Motor neuron (in vitro differentiated cells): ENCODE data around the gene UFSP2. TPM values are rescaled to one million over a fixed set of nuclear protein-coding genes. Genes with fewer than 3 reads are reported as not detected.

Source experiments
- ATAC-seq, 8 experiments: fragments of 200-7000 bp; cut with Tn5 transposase; replicated peaks in 6 of 8; 2 replicates each; pipeline ENCODE4 v1.8.0; 2021; ENCODE audit warnings: mild to moderate bottlenecking in 8 of 8, moderate library complexity in 8 of 8
- H3K27ac ChIP-seq, 2 donors: fragments of 250-450 bp; sonication (Bioruptor Pico); 2 replicates each; pipeline ENCODE4 v1.9.0; 2021; ENCODE audit warnings: antibody characterized with exemption in 2 of 2, mild to moderate bottlenecking in 2 of 2, moderate library complexity in 1 of 2
- H3K4me1 ChIP-seq, 2 donors: fragments of 250-450 bp; sonication (Bioruptor Pico); replicated peaks in 1 of 2; 2 replicates each; pipeline ENCODE4 v1.6.1; 2021; ENCODE audit warnings: antibody characterized with exemption in 2 of 2, mild to moderate bottlenecking in 2 of 2, moderate library complexity in 1 of 2
- H3K4me3 ChIP-seq, 5 donors: fragments of 250-450 bp; sonication (Bioruptor Pico); 2 replicates each; pipeline ENCODE4 v1.9.0; 2021; ENCODE audit warnings: antibody characterized with exemption in 5 of 5, mild to moderate bottlenecking in 5 of 5, moderate library complexity in 4 of 5
- WGBS, 10 experiments: fragments of 450-650 bp; shearing (Covaris generic); methylation state at CpG; one replicate each; pipeline ENCODE4 v1.0.0; 2022; 5-methylcytosine and 5-hydroxymethylcytosine counted together
- in situ Hi-C, 9 experiments: fragments of 400-800 bp; cut with MboI; loops; one replicate each; pipeline ENCODE4 v1.15.0; 2021; ENCODE audit warnings: low sequenced_read_pairs in 9 of 9, low pct_unique_long_range_greater_than_20kb in 2 of 9; ENCODE audit not compliant: unreplicated experiment in 9 of 9
- total RNA-seq, 8 experiments: library from RNA; unstranded; fragments of 300-600 nt; gene quantifications; 2 replicates each; pipeline versions ENCODE4 v1.2.3 to v1.2.4, GENCODE V29; 2022

UFSP2 gene
- total RNA-seq, 8 experiments from 2014 or later = 15.6 to 59.3 (median 35.1) TPM

GRCh38 chr4:185464183-185464582, 38.4 kb upstream of the UFSP2 start:
- Histone ChIP-seq H3K27ac (no peak overlapping the region), H3K4me3 (no peak overlapping the region), H3K4me1 (no peaks in the 10 kb centered on the region)
- 0 to 80% (median 41%) methylated on average over 1 to 6 of the region's 6 CpGs for WGBS, 10 experiments
- in situ Hi-C loops = no loop called here
- ATAC-seq = peak in 2 of 8 experiments; percentile 43 to 45

GRCh38 chr4:185463541-185463940, 37.8 kb upstream of the UFSP2 start:
- no peak for ATAC-seq
- WGBS, 10 experiments = 40 to 100% (median 90%) methylated on average over 1 to 5 of the region's 6 CpGs; no CpG with 5 or more reads in 2 of the 10 experiments
- in situ Hi-C loops = no loop called here
- no peak overlapping the region for H3K27ac ChIP-seq
- no peaks in the 10 kb centered on the region for H3K4me1 ChIP-seq
- no peak overlapping the region for H3K4me3 ChIP-seq

- Histone ChIP-seq H3K4me3 (no peak overlapping the region), H3K27ac (no peak overlapping the region), H3K4me1 (no peaks in the 10 kb centered on the region)
- in situ Hi-C loops = no loop called here
- no peak for ATAC-seq
- WGBS, 10 experiments = 28 to 100% (median 80%) methylated on average over 1 to 5 of the region's 8 CpGs; no CpG with 5 or more reads in 4 of the 10 experiments
Observed at GRCh38 chr4:185461565-185461964, 35.8 kb upstream of the UFSP2 start.

GRCh38 chr4:185457136-185457535, 31.4 kb upstream of the UFSP2 start:
- Histone ChIP-seq H3K27ac (no peak overlapping the region), H3K4me3 (no peak overlapping the region), H3K4me1 (no peaks in the 10 kb centered on the region)
- 39 to 100% (median 53%) methylated on average over 1 to 3 of the region's 3 CpGs; no CpG with 5 or more reads in 2 of the 10 experiments for WGBS, 10 experiments
- ATAC-seq = peak in 1 of 8 experiments; percentile 79
- in situ Hi-C loops = no loop called here

GRCh38 chr4:185456131-185456530, 30.4 kb upstream of the UFSP2 start:
- Histone ChIP-seq H3K4me1 (no peaks in the 10 kb centered on the region), H3K4me3 (no peak overlapping the region), H3K27ac (no peak overlapping the region)
- in situ Hi-C loops = no loop called here
- no peak for ATAC-seq
- 26 to 100% (median 49%) methylated on average over 2 of the region's 2 CpGs for WGBS, 10 experiments

GRCh38 chr4:185445209-185445608, 19.4 kb upstream of the UFSP2 start:
- in situ Hi-C loops = no loop called here
- Histone ChIP-seq H3K27ac (no peak overlapping the region), H3K4me1 (no peaks in the 10 kb centered on the region), H3K4me3 (no peak overlapping the region)
- WGBS, 10 experiments = 0 to 100% (median 88%) methylated on average over 2 of the region's 2 CpGs; no CpG with 5 or more reads in 1 of the 10 experiments
- peak in 3 of 8 experiments; percentile 67 to 85 (median 74) for ATAC-seq

GRCh38 chr4:185441479-185441878, 15.7 kb upstream of the UFSP2 start:
- 50 to 100% (median 98%) methylated on average over 1 to 2 of the region's 2 CpGs for WGBS, 10 experiments
- in situ Hi-C loops = no loop called here
- Histone ChIP-seq H3K4me3 (no peak overlapping the region), H3K4me1 (no peaks in the 10 kb centered on the region), H3K27ac (no peak overlapping the region)
- no peak for ATAC-seq

- in situ Hi-C loops = no loop called here
- Histone ChIP-seq H3K4me3 (no peak overlapping the region), H3K27ac (no peak overlapping the region), H3K4me1 (no peaks in the 10 kb centered on the region)
- ATAC-seq = no peak
Observed at GRCh38 chr4:185437809-185438208, 12.0 kb upstream of the UFSP2 start.

GRCh38 chr4:185435466-185435865, 9.7 kb upstream of the UFSP2 start:
- ATAC-seq = no peak
- Histone ChIP-seq H3K4me1 (no peaks in the 10 kb centered on the region), H3K4me3 (no peak overlapping the region), H3K27ac (no peak overlapping the region)
- in situ Hi-C loops = no loop called here

- ATAC-seq = no peak
- H3K4me3 ChIP-seq = no peak overlapping the region
- WGBS, 10 experiments = 29 to 100% (median 53%) methylated on average over 1 to 4 of the region's 5 CpGs; no CpG with 5 or more reads in 1 of the 10 experiments
- in situ Hi-C loops = no loop called here
- peaks cover 1 to 2% of the 10 kb centered on the region in 2 donors for H3K4me1 ChIP-seq
- no peak overlapping the region for H3K27ac ChIP-seq
Observed at GRCh38 chr4:185429660-185430059, 3.9 kb upstream of the UFSP2 start.

- WGBS, 10 experiments = 75 to 98% (median 90%) methylated on average over 4 to 17 of the region's 22 CpGs; no CpG with 5 or more reads in 1 of the 10 experiments
- ATAC-seq = no peak
- Histone ChIP-seq H3K4me1 (peaks cover 2 to 12% of the 10 kb centered on the region in 2 donors), H3K27ac (no peak overlapping the region), H3K4me3 (no peak overlapping the region)
- in situ Hi-C loops = no loop called here
Observed at GRCh38 chr4:185426960-185427688, 1.4 kb upstream of the UFSP2 start.

GRCh38 chr4:185424905-185425646, 688 bp downstream of the UFSP2 start:
- 5 to 60% (median 18%) methylated on average over 1 to 10 of the region's 13 CpGs; no CpG with 5 or more reads in 1 of the 10 experiments for WGBS, 10 experiments
- peaks cover 2 to 12% of the 10 kb centered on the region in 2 donors for H3K4me1 ChIP-seq
- in situ Hi-C loops = no loop called here
- peak; percentile 9 to 64 (median 26) for ATAC-seq
- H3K27ac ChIP-seq = peak overlapping the region; percentile 99 to 100
- H3K4me3 ChIP-seq = peak overlapping the region; percentile 75 to 99 (median 96)

- in situ Hi-C loops = no loop called here
- 21 to 100% (median 65%) methylated on average over 2 of the region's 2 CpGs; no CpG with 5 or more reads in 2 of the 10 experiments for WGBS, 10 experiments
- ATAC-seq = no peak
- Histone ChIP-seq H3K27ac (no peak overlapping the region), H3K4me3 (no peak overlapping the region), H3K4me1 (peaks cover 2 to 12% of the 10 kb centered on the region in 2 donors)
Observed at GRCh38 chr4:185421366-185422124, 4.2 kb downstream of the UFSP2 start.
